Neural cell (in vitro differentiated cells): ENCODE data around the gene TNNI3. TPM values are rescaled to one million over a fixed set of nuclear protein-coding genes. Genes with fewer than 3 reads are reported as not detected.

Experiments used
- H2AFZ ChIP-seq: fragments of 200-600, 300-800 bp; sonication (generic), shearing (Covaris generic); 2 replicates; pipeline ENCODE4 v1.6.0; 2014; ENCODE audit warnings: low read depth, mild to moderate bottlenecking, antibody characterized with exemption, low read length, moderate library complexity
- H3F3A ChIP-seq: fragments of 200-600 bp; shearing (Covaris generic); 2 replicates; pipeline ENCODE4 v1.6.1; 2016; ENCODE audit warnings: mild to moderate bottlenecking, moderate library complexity, mixed read lengths, antibody characterized with exemption, low read length; ENCODE audit not compliant: insufficient read depth, poor library complexity, severe bottlenecking
- H3K27ac ChIP-seq: fragments of 200-600, 300-800 bp; sonication (generic), shearing (Covaris generic); 2 replicates; pipeline ENCODE4 v1.5.1; 2014; ENCODE audit warnings: mild to moderate bottlenecking, low read length, moderate library complexity
- H3K27me3 ChIP-seq: fragments of 300-800, 200-600 bp; sonication (generic), shearing (Covaris generic); 2 replicates; pipeline ENCODE4 v1.6.0; 2014; ENCODE audit warnings: mild to moderate bottlenecking, low read depth, low read length, moderate library complexity; ENCODE audit not compliant: insufficient read depth
- H3K36me3 ChIP-seq: fragments of 300-800, 200-600 bp; sonication (generic), shearing (Covaris generic); 2 replicates; pipeline ENCODE4 v1.5.1; 2014; ENCODE audit warnings: mild to moderate bottlenecking, antibody characterized with exemption, low read length, moderate library complexity; ENCODE audit not compliant: insufficient read depth
- H3K4me2 ChIP-seq: fragments of 300-800, 200-600 bp; sonication (generic), shearing (Covaris generic); 2 replicates; pipeline ENCODE4 v1.6.0; 2014; ENCODE audit warnings: mild to moderate bottlenecking, low read length
- H3K4me3 ChIP-seq: fragments of 300-800, 200-600 bp; sonication (generic), shearing (Covaris generic); 2 replicates; pipeline ENCODE4 v1.5.1; 2014; ENCODE audit warnings: mild to moderate bottlenecking, low read length, moderate library complexity
- H3K79me2 ChIP-seq: fragments of 200-600 bp; shearing (Covaris generic); replicated peaks from 2 replicates; pipeline ENCODE4 v1.6.0; 2014; ENCODE audit warnings: mild to moderate bottlenecking, low read length, moderate library complexity; ENCODE audit not compliant: insufficient read depth
- H3K9ac ChIP-seq: fragments of 300-800, 200-600 bp; sonication (generic), shearing (Covaris generic); 2 replicates; pipeline ENCODE4 v1.6.1; 2016; ENCODE audit warnings: mild to moderate bottlenecking, low read length, mixed read lengths
- H3K9me2 ChIP-seq: fragments of 200-600 bp; shearing (Covaris generic); 2 replicates; pipeline ENCODE4 v1.6.1; 2016; ENCODE audit warnings: mild to moderate bottlenecking, low read length, mixed read lengths; ENCODE audit not compliant: insufficient read depth
- H3K9me3 ChIP-seq: fragments of 200-600, 300-800 bp; sonication (generic), shearing (Covaris generic); 2 replicates; pipeline ENCODE4 v1.6.1; 2016; ENCODE audit warnings: mild to moderate bottlenecking, mixed run types, low read length, moderate library complexity, mixed read lengths
- H4K20me1 ChIP-seq: fragments of 200-600 bp; shearing (Covaris generic); 2 replicates; pipeline ENCODE4 v1.6.1; 2016; ENCODE audit warnings: mild to moderate bottlenecking, mixed run types; ENCODE audit not compliant: insufficient read depth
- CTCF ChIP-seq: fragments of 450-650 bp; IDR thresholded peaks from 2 replicates; pipeline ENCODE4 v1.5.1; 2014; ENCODE audit warnings: antibody characterized with exemption, mild to moderate bottlenecking, moderate library complexity; ENCODE audit not compliant: poor library complexity, severe bottlenecking
- EP300 ChIP-seq: fragments of 450-650 bp; conservative IDR thresholded peaks from 2 replicates; pipeline ENCODE4 v1.6.1; 2014; ENCODE audit warnings: antibody characterized with exemption, mild to moderate bottlenecking, moderate library complexity; ENCODE audit not compliant: poor library complexity, severe bottlenecking
- EZH2 ChIP-seq: fragments of 200-600, 300-800 bp; shearing (Covaris generic), sonication (generic); IDR thresholded peaks from 2 replicates; pipeline ENCODE4 v1.6.1; 2014; ENCODE audit warnings: antibody characterized with exemption, low read length, borderline replicate concordance, mild to moderate bottlenecking; ENCODE audit not compliant: insufficient read depth, poor library complexity, severe bottlenecking
- MXI1 ChIP-seq: fragments of 450-650 bp; conservative IDR thresholded peaks from 2 replicates; pipeline ENCODE4 v1.6.1; 2014; ENCODE audit warnings: antibody characterized with exemption, mild to moderate bottlenecking; ENCODE audit not compliant: poor library complexity, severe bottlenecking
- POLR2AphosphoS5 ChIP-seq: IDR thresholded peaks from 2 replicates; pipeline ENCODE4 v1.6.1; 2012
- RAD21 ChIP-seq: fragments of 450-650 bp; conservative IDR thresholded peaks from 2 replicates; pipeline ENCODE4 v1.6.1; 2014; ENCODE audit warnings: antibody characterized with exemption, mild to moderate bottlenecking, moderate library complexity
- REST ChIP-seq: IDR thresholded peaks from 2 replicates; pipeline ENCODE4 v1.6.1; 2012; ENCODE audit warnings: borderline replicate concordance
- SMC3 ChIP-seq: fragments of 450-650 bp; conservative IDR thresholded peaks from 2 replicates; pipeline ENCODE4 v1.6.1; 2014; ENCODE audit warnings: antibody characterized with exemption, mild to moderate bottlenecking, moderate library complexity; ENCODE audit not compliant: poor library complexity
- TAF1 ChIP-seq: IDR thresholded peaks from 2 replicates; pipeline ENCODE4 v1.6.1; 2012; ENCODE audit warnings: low read depth
- polyA plus RNA-seq: library from polyadenylated mRNA; depleted of rRNA; stranded (reverse); fragments of >200 nt; gene quantifications from 2 replicates; pipeline ENCODE4 v1.2.3, GENCODE V29; 2014

The TNNI3 gene
- polyA plus RNA-seq, 1 donor from 2014 or later = 22.5 TPM

- Histone ChIP-seq H3K36me3 (no peaks in the 10 kb centered on the region), H3K4me2 (no peak overlapping the region), H3K9me2 (no peaks in the 10 kb centered on the region), H2AFZ (no peak overlapping the region), H4K20me1 (no peaks in the 10 kb centered on the region), H3K9me3 (no peaks in the 10 kb centered on the region), H3K27me3 (peaks cover 20% of the 10 kb centered on the region), H3K9ac (no peak overlapping the region), H3K27ac (no peak overlapping the region), H3F3A (no peaks in the 10 kb centered on the region), H3K4me3 (no peak overlapping the region), H3K79me2 (no peaks in the 10 kb centered on the region)
- TF ChIP-seq TAF1 (no peak), POLR2AphosphoS5 (no peak)
Observed at GRCh38 chr19:55186080-55186479, 28.5 kb upstream of the TNNI3 start.

DNA sequence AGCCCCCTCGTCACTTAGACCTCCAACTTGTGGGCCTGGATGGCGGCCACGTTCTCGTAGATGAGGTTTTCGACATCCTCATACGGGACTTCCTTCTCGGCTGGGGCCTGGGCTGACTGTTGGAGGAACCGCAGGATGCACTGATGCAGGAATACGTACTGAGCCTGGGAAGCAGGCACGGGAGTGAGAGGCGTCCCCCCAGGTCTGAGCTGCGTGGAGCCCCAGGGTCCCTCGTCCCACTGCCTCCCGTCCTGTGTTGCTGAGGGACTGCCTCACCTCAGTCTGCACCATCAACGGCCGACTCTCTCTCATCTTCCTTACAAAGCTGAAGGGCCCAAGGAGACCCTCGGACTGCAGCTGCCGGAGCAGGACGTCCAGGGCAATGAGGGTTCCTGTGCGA lies 24.2 kb upstream of the TNNI3 start:
- H3K27ac ChIP-seq = no peak overlapping the region
- peaks cover 7% of the 10 kb centered on the region for H3K36me3 ChIP-seq
- H2AFZ ChIP-seq = no peak overlapping the region
- H3K79me2 ChIP-seq = peaks cover 4% of the 10 kb centered on the region
- no peak overlapping the region for H3K9ac ChIP-seq
- H3K9me3 ChIP-seq = no peaks in the 10 kb centered on the region
- H3F3A ChIP-seq = no peaks in the 10 kb centered on the region
- H3K27me3 ChIP-seq = peaks cover 28% of the 10 kb centered on the region
- no peak overlapping the region for H3K4me3 ChIP-seq
- H3K9me2 ChIP-seq = no peaks in the 10 kb centered on the region
- H3K4me2 ChIP-seq = no peak overlapping the region
- no peak for TF ChIP-seq EP300
- TF ChIP-seq RAD21 = no peak
- TF ChIP-seq EZH2 = no peak
- TF ChIP-seq TAF1 = no peak
- no peak for TF ChIP-seq CTCF
- TF ChIP-seq SMC3 = no peak
- no peak for TF ChIP-seq POLR2AphosphoS5
- H4K20me1 ChIP-seq = no peaks in the 10 kb centered on the region

DNA sequence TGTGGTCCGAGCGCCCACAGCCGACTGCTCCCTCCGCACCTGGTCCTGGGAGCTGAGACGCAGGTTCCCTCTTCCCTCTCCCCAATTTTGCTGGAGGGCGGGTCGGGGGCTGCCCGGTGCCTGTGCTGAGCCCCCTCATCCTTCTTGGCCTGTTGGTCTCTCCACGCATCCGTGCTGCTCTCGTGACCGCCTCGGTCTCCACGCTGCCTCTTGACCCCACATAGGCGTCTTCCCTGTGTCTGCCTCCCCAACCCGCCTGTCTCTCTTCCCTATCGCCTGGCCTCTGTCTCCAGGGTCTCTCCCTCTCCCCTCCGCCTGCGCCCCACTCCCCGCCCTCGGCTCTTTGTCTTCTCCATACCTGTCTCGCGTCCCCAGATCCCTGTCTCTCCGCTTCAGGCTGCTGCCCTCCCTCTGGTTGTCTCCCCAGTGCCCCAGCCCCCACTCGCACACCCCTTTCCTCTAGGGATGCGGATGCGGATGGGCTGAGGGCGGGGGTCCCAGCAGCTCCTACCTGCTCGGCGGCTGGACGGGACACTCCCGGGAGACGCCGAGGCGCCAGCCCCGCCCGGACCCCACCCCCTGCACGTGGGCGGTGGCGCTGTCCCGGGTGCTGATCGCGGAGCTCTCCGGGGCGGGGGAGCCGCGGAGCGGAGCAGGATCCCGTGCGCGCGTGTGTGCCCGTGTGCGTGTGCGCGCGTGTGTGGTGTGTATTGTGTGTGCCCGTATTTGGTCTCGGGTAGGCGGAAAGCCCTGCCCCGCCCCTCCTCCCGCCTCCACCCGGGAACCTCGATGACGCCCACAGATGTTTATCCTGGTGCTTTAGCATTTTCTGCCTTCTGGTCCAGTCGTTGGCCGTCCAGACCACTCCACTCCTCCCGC lies 22.3 kb upstream of the TNNI3 start, which contains the start of gene SYT5:
TSS of gene SYT5 (minus strand) at position 684 of the 879 bp plus-strand sequence. CDS start 1,248 bp downstream, outside the sequence.
- peaks cover 4% of the 10 kb centered on the region for H3K79me2 ChIP-seq
- peak within 1 kb of the TSS; percentile 99 for H3K9ac ChIP-seq
- H2AFZ ChIP-seq = peak within 1 kb of the TSS; percentile 66

More for the DNA sequence above, 22.3 kb upstream of the TNNI3 start, which contains the start of gene SYT5:
- no peaks in the 10 kb centered on the region for H3K9me2 ChIP-seq
- peaks cover 7% of the 10 kb centered on the region for H3K36me3 ChIP-seq
- peak within 1 kb of the TSS; percentile 78 for H3K4me3 ChIP-seq
- H3K27me3 ChIP-seq = peaks cover 23% of the 10 kb centered on the region
- H4K20me1 ChIP-seq = no peaks in the 10 kb centered on the region
- H3K27ac ChIP-seq = peak within 1 kb of the TSS; percentile 98
- no peaks in the 10 kb centered on the region for H3F3A ChIP-seq
- TF ChIP-seq EP300 (no peak), RAD21 (no peak), MXI1 (peak; percentile 49), REST (peak; percentile 84), TAF1 (peak; percentile 38), POLR2AphosphoS5 (peak; percentile 66)
- H3K9me3 ChIP-seq = no peaks in the 10 kb centered on the region
- H3K4me2 ChIP-seq = peak within 1 kb of the TSS; percentile 69
